ENCODE results near the gene GUK1. TPM values are rescaled to one million over a fixed set of nuclear protein-coding genes. Genes with fewer than 3 reads are reported as not detected.

Gene GUK1
- total and polyA plus RNA-seq, 4 donors = 247 to 973 (median 454) TPM

DNA sequence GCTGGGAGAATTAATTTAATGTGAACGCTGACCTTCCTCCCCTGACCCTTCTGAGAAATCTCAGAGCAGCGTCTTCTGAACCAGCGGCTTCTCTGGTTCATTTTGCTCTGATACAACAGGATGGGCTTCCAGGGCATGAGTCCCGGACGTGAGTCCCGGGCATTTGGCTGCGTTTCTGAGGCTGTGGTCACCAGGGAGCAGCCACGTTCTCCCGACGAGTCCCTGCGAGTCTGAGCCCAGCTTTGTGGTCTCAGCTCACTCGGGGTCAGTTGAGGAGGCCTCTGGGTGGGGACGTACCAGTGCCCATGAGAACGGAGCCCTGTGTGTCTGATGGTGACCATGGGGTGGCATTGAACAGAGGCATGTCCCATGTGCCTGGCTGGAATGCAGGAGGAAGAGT, 50.1 kb downstream of the GUK1 start:
- Histone ChIP-seq H3K27me3 (ENCODE audit: control insufficient read depth in 1 of 2, insufficient read depth in 2 of 2, low read length in 1 of 2) (no peaks in the 10 kb centered on the region), H3K4me3 (ENCODE audit: low read length in 2 of 2) (no peak overlapping the region), H3K27ac (ENCODE audit: low read depth in 1 of 2, low read length in 2 of 2) (no peak overlapping the region), H3K9me3 (ENCODE audit: control insufficient read depth, low read length) (no peaks in the 10 kb centered on the region), H3K4me1 (ENCODE audit: control insufficient read depth in 1 of 2, insufficient read depth in 2 of 2, low read length in 2 of 2) (no peaks in the 10 kb centered on the region), H3K36me3 (ENCODE audit: control insufficient read depth in 1 of 2, insufficient read depth in 2 of 2, low read length in 1 of 2) (no peaks in the 10 kb centered on the region)
- intact Hi-C loops (cut with DNase I) = no loop called here
- WGBS, 2 donors = 82 to 89% methylated on average over 14 of the region's 14 CpGs
- DNase-seq (peak in 1 of 2 donors; percentile 47), ATAC-seq (ENCODE audit: low FRiP score) (no peak)

- ATAC-seq (ENCODE audit: low FRiP score) = no peak
- Histone ChIP-seq H3K27ac (ENCODE audit: low read depth in 1 of 2, low read length in 2 of 2) (no peak overlapping the region), H3K36me3 (ENCODE audit: control insufficient read depth in 1 of 2, insufficient read depth in 2 of 2, low read length in 1 of 2) (no peaks in the 10 kb centered on the region), H3K4me1 (ENCODE audit: control insufficient read depth in 1 of 2, insufficient read depth in 2 of 2, low read length in 2 of 2) (no peaks in the 10 kb centered on the region), H3K9me3 (ENCODE audit: control insufficient read depth, low read length) (no peaks in the 10 kb centered on the region), H3K4me3 (ENCODE audit: low read length in 2 of 2) (no peak overlapping the region), H3K27me3 (ENCODE audit: control insufficient read depth in 1 of 2, insufficient read depth in 2 of 2, low read length in 1 of 2) (no peaks in the 10 kb centered on the region)
- peak in 1 of 2 donors; percentile 20 for DNase-seq
- intact Hi-C loops (cut with DNase I) = no loop called here
- 90 to 95% methylated on average over 5 of the region's 5 CpGs for WGBS, 2 donors
Measured at GRCh38 chr1:228190778-228191177, 50.7 kb downstream of the GUK1 start.

DNA sequence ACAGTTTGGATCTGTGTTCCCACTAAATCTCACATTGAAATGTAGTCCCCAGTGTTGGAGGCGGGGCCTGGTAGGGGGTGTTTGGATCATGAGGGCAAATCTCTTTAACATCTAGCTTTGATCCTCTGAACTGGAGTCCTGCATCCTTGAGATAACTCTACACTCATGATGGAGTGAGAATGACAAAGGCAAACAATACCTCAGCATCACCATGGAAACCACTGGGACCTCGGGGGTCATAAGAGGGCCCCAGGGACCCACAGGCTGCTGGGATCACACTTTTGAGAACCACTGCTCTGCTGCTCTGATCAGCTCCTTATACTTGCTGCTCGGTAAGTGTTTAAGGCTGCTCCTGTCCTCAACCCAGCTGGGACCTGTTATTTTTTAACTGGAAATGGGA, 54.4 kb downstream of the GUK1 start:
- intact Hi-C loops (cut with DNase I) = no loop called here
- Histone ChIP-seq H3K9me3 (ENCODE audit: control insufficient read depth, low read length) (peaks cover 2% of the 10 kb centered on the region), H3K4me3 (ENCODE audit: low read length in 2 of 2) (no peak overlapping the region), H3K36me3 (ENCODE audit: control insufficient read depth in 1 of 2, insufficient read depth in 2 of 2, low read length in 1 of 2) (no peaks in the 10 kb centered on the region), H3K27ac (ENCODE audit: low read depth in 1 of 2, low read length in 2 of 2) (no peak overlapping the region), H3K4me1 (ENCODE audit: control insufficient read depth in 1 of 2, insufficient read depth in 2 of 2, low read length in 2 of 2) (no peaks in the 10 kb centered on the region), H3K27me3 (ENCODE audit: control insufficient read depth in 1 of 2, insufficient read depth in 2 of 2, low read length in 1 of 2) (no peaks in the 10 kb centered on the region)
- no peak for ATAC-seq (ENCODE audit: low FRiP score)
- peak in 1 of 2 donors; percentile 34 for DNase-seq
- WGBS, 2 donors = 69 to 75% methylated on average over 3 of the region's 3 CpGs

DNA sequence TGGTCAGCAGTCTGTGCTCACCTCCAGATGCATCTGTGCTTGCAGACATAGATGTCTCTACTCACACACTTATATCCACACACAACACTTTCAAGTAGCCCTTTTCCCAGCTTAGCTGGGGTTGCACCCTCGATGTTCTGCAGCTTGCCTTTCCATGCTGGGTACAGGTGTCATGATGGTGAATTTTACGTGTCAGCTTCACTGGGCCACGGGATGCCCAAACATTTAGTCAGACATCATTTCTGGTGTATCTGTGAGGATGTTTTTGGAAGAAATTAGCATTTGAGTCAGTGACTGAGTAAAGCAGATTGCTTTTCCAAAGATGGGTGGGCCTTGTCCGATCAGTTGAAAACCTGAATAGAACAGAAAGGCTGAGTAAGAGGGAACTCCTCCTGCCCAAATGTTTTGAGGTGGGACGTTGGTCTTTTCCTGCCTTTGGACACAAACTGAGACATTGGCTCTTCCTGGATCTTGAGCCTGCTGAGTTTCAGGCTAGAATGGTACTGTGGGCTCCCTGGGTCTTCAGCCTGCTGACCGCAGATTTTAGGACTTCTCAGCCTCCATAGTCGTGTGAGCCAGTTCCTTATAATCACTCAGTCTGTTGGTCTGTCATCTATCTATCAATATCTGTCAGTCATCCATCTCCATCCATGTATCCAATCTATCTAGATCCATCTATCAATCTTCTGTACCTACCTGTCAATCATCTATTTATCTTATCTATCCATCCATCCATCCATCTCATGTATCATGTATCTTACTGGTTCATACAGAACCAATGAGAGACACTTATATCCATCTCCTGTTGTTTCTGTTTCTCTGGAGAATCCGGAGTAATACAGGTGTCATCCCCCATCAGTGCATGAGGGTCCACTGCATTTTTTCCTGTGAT, 55.1 kb downstream of the GUK1 start:
- Histone ChIP-seq H3K27ac (ENCODE audit: low read depth in 1 of 2, low read length in 2 of 2) (no peak overlapping the region), H3K27me3 (ENCODE audit: control insufficient read depth in 1 of 2, insufficient read depth in 2 of 2, low read length in 1 of 2) (no peaks in the 10 kb centered on the region), H3K36me3 (ENCODE audit: control insufficient read depth in 1 of 2, insufficient read depth in 2 of 2, low read length in 1 of 2) (no peaks in the 10 kb centered on the region), H3K4me1 (ENCODE audit: control insufficient read depth in 1 of 2, insufficient read depth in 2 of 2, low read length in 2 of 2) (no peaks in the 10 kb centered on the region), H3K4me3 (ENCODE audit: low read length in 2 of 2) (no peak overlapping the region), H3K9me3 (ENCODE audit: control insufficient read depth, low read length) (peaks cover 2% of the 10 kb centered on the region)
- DNase-seq (peak in 1 of 2 donors; percentile 26), ATAC-seq (ENCODE audit: low FRiP score) (no peak)
- intact Hi-C loops (cut with DNase I) = no loop called here
- WGBS, 2 donors = 86 to 96% methylated on average over 8 of the region's 8 CpGs

DNA sequence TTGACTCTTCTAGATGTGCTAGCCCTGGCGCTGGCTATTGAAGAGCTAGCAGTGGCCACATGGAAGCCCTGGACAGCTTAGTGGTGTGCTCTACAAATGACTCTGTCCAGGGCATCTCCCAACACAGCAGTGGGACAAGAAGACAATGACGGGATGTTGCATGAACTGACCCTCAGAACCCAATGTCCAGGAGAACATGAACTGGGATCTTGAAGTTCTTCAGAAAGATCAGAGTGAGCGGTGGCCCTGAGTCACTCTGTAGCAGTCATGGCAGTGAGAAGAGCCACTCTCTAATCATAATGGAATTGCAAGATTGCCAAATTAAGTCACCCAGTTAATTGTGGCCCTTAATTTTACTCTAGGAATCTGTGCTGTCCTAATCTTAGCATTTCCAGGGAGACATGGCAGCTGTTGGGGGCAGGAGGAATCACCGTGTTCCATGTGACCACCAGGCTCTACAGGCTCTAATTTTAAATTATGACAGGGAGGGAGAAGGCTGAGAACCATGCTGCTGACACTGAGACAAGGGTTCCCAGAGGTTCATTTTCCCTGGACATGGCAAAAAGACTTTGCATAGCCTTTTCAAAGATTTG, 57.6 kb downstream of the GUK1 start:
- no peak for ATAC-seq (ENCODE audit: low FRiP score)
- WGBS, 2 donors = 94 to 95% methylated on average over 4 of the region's 4 CpGs
- intact Hi-C loops (cut with DNase I) = no loop called here
- Histone ChIP-seq H3K36me3 (ENCODE audit: control insufficient read depth in 1 of 2, insufficient read depth in 2 of 2, low read length in 1 of 2) (no peaks in the 10 kb centered on the region), H3K4me3 (ENCODE audit: low read length in 2 of 2) (no peak overlapping the region), H3K27me3 (ENCODE audit: control insufficient read depth in 1 of 2, insufficient read depth in 2 of 2, low read length in 1 of 2) (no peaks in the 10 kb centered on the region), H3K9me3 (ENCODE audit: control insufficient read depth, low read length) (peaks cover 2% of the 10 kb centered on the region), H3K27ac (ENCODE audit: low read depth in 1 of 2, low read length in 2 of 2) (no peak overlapping the region), H3K4me1 (ENCODE audit: control insufficient read depth in 1 of 2, insufficient read depth in 2 of 2, low read length in 2 of 2) (no peaks in the 10 kb centered on the region)
- DNase-seq = no peak

Small RNAs within 50 kb of the gene (microRNA-seq; reads per million reads assigned to microRNA genes)
- 2.0 to 7.7 reads per million in 2 donors for gene MIR3620

Other genes starting within 250 kb of the GUK1 start
- gene WNT9A, start 192.3 kb upstream of the GUK1 start, total RNA-seq = 1 to 10 TPM in 1 of 2 donors, under 1 TPM in 1; 0.94 to 3.5 TPM
- under 1 TPM; 0.13 to 0.38 TPM for gene WNT9A, start 192.3 kb upstream of the GUK1 start, polyA plus RNA-seq
- not detected for gene WNT3A, start 133.3 kb upstream of the GUK1 start, total RNA-seq
- not detected for gene WNT3A, start 133.3 kb upstream of the GUK1 start, polyA plus RNA-seq
- 100 to 1,000 TPM; 291 to 356 TPM for gene ARF1, start 57.6 kb upstream of the GUK1 start, total RNA-seq
- gene ARF1, start 57.6 kb upstream of the GUK1 start, polyA plus RNA-seq = 100 to 1,000 TPM; 232 to 349 TPM
- gene C1orf35, start 37.0 kb upstream of the GUK1 start, total RNA-seq = 10 to 100 TPM in 1 of 2 donors, 1 to 10 TPM in 1; 7.9 to 11.4 TPM
- 10 to 100 TPM in 1 of 2 donors, 1 to 10 TPM in 1; 3.6 to 36.2 TPM for gene C1orf35, start 37.0 kb upstream of the GUK1 start, polyA plus RNA-seq
- 10 to 100 TPM; 27.4 to 35.4 TPM for gene MRPL55, start 31.0 kb upstream of the GUK1 start, total RNA-seq
- gene MRPL55, start 31.0 kb upstream of the GUK1 start, polyA plus RNA-seq = 100 to 1,000 TPM in 1 of 2 donors, 10 to 100 TPM in 1; 41.8 to 152 TPM
- 1 to 10 TPM; 4.3 to 4.5 TPM for gene GJC2, start 9.7 kb downstream of the GUK1 start, total RNA-seq
- gene GJC2, start 9.7 kb downstream of the GUK1 start, polyA plus RNA-seq = under 1 TPM; 0.50 to 0.87 TPM
- gene IBA57, start 25.5 kb downstream of the GUK1 start, total RNA-seq = 10 to 100 TPM in 1 of 2 donors, 1 to 10 TPM in 1; 7.8 to 11.1 TPM
- 1 to 10 TPM in 1 of 2 donors, under 1 TPM in 1; 0.95 to 1.8 TPM for gene IBA57, start 25.5 kb downstream of the GUK1 start, polyA plus RNA-seq
- 10 to 100 TPM in 1 of 2 donors, 1 to 10 TPM in 1; 5.9 to 19.3 TPM for gene OBSCN, start 67.8 kb downstream of the GUK1 start, total RNA-seq
- 1 to 10 TPM; 2.0 to 6.9 TPM for gene OBSCN, start 67.8 kb downstream of the GUK1 start, polyA plus RNA-seq

All from aorta (tissue), 5 donors.